ENCODE results near the gene RHBDD1.

- no peak for TF ChIP-seq CTCF (conservative IDR thresholded peaks at IDR 0.05 in 1 of 2, IDR thresholded peaks at IDR 0.05 in 1 of 2; ENCODE audit: extremely low read depth in 1 of 2, insufficient read depth in 1 of 2, low read depth in 1 of 2, low read length in 2 of 2)
- TF ChIP-seq EZH2 (IDR thresholded peaks at IDR 0.05; ENCODE audit: borderline replicate concordance, low read length) = no peak
Measured at GRCh38 chr2:226831266-226831665, 4.6 kb upstream of the RHBDD1 start.
